DMS114 treated with DMSO at 0.1 percent for 48 hours (cell line): ENCODE results near the gene EFHD2.
A peak's percentile ranks its signal among the peaks of the same experiment; 100 is the strongest.
"Not testable (repeated sequence)": the region's sequence is repeated elsewhere in the genome, so short reads cannot be mapped to it uniquely, and the experiment has no call there.

Source experiments
- DNase-seq: peaks from one replicate; lab custom pipeline; 2025; ENCODE audit not compliant: unreplicated experiment; lab: John Stamatoyannopoulos, UW

The EFHD2 gene

GRCh38 chr1:15428815-15429435 lies 19.2 kb downstream of the EFHD2 start:
- DNase-seq, result no peak

DNA sequence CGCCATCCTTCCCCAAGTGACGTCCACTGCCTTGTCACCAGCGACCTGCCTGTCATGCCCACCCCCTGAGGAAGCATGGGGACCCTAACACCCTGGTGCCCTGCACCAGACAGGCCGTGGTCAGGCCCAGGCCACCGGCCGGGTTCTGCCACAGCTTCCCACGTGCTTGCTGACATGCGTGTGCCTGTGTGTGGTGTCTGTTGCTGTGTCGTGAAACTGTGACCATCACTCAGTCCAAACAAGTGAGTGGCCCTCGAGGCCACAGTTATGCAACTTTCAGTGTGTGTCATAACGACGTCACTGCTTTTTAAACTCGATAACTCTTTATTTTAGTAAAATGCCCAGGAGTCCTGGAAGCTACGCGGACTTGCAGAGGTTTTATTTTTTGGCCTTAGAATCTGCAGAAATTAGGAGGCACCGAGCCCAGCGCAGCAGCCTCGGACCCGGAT lies 20.0 kb downstream of the EFHD2 start:
- DNase-seq, result no peak

DNA sequence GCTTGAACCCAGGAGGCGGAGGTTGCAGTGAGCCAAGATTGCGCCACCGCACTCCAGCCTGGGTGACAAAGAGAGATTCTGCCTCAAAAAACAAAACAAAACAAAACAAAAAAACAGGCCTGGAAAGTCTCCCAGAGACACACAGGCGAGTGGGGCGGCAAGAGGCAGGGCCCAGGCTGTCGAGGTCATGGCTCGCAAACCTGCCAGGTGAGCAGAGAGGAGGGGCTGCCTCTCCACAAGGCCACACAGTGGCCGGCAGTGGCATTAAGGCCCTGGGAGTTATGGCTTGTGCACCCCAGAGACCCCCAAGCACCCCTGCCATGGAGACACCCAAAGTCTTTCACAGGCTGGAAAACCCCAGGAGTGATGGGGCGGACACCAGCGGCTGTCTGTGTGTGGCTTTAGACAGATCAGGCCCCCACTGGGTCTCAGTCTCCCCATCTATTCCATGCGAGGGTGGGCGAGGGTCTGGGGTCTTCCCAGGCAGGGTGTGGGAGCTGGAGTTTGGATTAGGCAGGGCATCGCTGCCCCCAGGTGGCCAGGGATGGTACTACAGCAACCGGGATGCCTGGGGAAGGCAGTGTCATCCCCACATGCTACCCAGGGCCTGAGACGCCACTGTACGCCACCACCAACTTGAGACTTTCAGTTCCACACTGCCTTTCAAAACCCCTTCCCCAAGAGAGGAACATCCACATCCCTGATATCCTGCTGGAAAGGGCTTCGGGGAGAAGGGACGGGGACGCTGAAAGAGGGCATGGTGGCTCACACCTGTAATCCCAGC lies 21.3 kb downstream of the EFHD2 start:
- peak; percentile 29 for DNase-seq

DNA sequence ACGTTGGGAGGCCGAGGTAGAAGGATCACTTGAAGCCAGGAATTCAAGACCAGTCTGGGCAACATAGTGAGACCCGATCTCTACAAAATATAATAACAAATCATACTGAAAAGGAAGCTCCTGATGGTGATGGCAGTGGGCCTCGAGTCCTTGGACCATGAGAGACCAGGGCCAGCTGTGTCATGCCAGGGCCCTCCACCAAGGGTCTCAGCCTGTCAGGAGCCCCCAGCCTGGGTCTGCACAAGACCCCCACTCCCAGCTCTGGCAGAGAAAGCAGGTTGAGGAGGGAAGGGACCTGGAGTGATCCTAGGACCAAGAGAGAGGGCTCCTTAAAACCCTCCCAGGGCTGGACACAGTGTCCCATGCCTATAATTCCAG lies 21.9 kb downstream of the EFHD2 start:
- DNase-seq, result no peak

GRCh38 chr1:15432324-15432723 lies 22.6 kb downstream of the EFHD2 start:
- no peak for DNase-seq

- DNase-seq, result no peak
These were observed 23.8 kb downstream of the EFHD2 start for GRCh38 chr1:15433471-15433870.

GRCh38 chr1:15434739-15435138 lies 25.1 kb downstream of the EFHD2 start:
- not testable (repeated sequence) for DNase-seq

DNA sequence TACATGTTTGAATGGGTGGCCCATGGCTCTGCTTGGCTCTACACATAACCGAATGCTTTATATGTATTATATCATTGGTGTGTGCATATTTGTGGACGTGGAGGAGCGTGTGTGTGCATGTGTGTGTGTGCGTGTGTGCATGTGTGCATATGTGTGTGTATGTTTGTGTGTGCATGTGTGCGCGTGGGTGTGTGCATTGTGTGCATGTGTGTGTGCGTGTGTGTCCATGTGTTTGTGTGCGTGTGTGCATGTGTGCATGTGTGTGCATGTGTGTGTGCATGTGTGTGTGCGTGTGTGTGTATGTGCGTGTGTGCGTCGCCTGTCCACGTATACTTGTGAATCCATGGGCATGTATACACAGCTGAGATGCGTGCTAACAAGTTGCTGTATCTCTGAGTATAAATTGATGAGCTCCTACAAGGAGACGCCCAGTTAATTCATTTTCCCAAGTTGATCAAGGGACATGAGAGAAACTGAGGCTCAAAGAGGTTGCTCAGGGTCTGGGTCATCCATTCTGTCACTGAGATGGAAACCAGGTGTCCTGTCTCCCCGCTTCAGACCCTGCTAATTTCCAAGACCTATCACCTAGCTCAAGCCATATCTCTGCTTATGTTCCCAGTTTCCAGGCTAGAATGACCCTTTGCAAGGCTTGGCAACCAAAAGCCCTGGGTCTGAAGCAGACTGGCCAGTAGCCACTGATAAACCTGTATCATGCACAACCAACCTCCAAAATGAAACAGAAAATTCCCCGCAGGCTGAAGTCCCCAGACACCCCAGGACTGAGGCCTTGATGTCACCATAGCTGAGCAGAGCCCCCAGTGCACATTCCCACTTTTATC lies 25.8 kb downstream of the EFHD2 start:
- no peak for DNase-seq

DNA sequence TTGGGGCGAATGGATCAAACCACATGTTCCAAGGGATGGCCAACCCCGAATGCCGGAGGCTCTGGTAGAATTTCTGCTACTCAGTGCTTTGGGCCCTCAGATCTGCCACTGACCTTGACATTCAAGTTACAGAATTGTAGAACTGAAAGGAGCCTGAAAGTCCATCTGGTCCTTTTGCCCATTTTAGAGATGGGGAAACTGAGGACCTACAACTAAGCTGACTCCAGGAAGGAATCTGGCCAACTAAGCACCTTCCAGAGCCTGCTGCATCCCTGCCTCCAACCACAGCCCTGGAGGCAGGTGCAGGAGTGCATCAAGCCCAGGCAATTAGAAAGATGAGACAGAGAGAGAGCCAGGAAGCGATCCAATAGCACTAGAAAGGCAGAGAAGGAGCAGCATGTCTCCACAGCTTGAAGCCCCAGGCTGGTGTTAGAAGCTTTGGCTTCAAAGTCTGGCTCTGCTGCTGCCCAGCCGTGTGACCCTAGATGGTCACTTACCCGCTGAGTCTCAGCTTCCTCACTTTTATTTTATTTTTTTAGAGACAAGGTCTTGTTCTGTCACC lies 27.3 kb downstream of the EFHD2 start:
- no peak for DNase-seq

DNA sequence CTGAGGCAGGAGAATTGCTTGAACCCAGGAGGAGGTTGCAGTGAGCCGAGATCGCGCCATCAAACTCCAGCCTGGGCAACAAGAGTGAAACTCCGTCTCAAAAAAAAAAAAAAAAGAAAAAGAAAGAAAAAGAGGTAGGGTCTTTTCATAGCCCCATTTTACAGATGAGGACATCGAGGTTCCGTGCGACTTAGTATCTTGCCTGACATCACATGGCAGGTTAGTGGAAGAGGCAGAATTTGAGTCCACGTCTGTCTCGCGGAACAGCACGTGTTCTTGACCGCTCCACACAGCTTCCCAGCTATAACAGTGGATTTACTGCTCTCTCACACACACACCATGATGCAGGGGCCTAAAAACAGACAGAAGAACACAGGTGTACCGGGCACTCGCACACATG lies 29.6 kb downstream of the EFHD2 start:
- DNase-seq, result no peak

GRCh38 chr1:15440357-15440756 lies 30.7 kb downstream of the EFHD2 start:
- no peak for DNase-seq

DNA sequence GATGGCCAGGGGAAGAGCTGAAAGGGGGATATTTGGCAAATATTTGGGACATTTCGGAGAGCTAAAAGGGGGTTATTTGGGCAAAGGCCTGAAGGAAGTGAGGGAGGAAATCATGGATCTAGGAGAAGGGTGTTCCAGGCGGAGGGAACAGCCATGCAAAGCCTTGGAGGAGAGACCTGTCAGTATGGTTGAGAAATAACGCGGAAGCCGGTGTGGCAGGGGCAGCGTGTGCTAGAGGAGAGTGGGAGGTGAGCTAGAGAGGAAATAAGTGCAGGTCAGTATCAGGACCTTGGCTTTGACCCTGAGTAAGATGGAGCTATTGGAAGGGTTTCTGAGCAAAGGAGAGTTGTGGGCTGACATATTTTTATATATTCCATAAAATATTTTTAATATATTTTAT lies 31.6 kb downstream of the EFHD2 start:
- no peak for DNase-seq

DNA sequence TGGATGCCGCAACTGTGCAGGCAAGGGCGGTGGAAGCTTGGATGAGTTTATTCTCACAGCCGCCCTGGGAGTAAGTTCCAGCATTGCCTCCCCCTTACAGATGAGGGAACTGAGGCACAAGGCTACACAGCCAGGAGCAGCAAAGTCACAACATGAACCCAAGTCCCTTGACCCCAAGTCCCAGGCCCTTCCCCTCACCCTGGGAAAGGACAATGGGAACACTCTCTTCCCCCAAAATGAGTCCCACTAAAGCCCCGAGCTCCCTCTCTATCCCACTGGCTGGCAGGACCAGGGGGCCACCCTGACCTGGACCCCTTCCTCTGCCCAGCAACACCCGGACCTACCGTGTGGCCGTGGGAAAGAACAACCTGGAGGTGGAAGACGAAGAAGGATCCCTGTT lies 32.4 kb downstream of the EFHD2 start:
- DNase-seq, result no peak

DNA sequence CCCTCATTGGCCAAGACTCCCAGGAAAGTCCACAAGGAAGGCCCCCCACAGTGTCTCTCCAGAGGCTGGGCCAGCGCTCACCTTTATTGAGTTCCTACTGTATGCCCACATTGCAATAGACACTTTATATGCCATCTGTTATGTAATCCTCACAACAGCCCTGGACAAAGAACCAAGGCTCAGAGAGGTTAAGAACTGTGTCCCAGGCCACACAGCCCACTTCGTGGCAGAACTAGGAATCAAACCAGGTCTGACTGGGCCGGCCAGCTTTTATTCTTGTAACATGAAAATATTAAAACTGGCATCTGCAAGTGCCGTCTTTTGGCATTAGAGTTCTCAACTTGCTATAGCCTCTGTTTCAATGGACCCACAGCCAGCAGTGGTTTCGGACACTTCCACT lies 33.1 kb downstream of the EFHD2 start:
- DNase-seq, result no peak

DNA sequence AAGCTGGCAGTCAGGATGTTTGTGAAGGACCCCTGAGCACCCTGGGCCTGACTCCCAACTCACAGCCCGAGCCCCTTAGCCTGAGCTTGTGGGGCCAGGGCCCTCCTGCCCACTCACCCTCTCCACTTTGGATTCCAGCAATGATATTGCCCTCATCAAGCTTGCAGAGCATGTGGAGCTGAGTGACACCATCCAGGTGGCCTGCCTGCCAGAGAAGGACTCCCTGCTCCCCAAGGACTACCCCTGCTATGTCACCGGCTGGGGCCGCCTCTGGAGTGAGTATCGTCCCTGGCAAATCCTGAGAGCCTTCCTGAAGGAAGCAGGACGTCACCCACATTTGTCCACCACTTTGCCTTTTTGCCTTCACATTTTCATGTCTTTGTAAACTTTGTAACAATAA lies 33.6 kb downstream of the EFHD2 start:
- DNase-seq, result no peak

GRCh38 chr1:15444468-15445389 lies 35.0 kb downstream of the EFHD2 start:
- no peak for DNase-seq

DNA sequence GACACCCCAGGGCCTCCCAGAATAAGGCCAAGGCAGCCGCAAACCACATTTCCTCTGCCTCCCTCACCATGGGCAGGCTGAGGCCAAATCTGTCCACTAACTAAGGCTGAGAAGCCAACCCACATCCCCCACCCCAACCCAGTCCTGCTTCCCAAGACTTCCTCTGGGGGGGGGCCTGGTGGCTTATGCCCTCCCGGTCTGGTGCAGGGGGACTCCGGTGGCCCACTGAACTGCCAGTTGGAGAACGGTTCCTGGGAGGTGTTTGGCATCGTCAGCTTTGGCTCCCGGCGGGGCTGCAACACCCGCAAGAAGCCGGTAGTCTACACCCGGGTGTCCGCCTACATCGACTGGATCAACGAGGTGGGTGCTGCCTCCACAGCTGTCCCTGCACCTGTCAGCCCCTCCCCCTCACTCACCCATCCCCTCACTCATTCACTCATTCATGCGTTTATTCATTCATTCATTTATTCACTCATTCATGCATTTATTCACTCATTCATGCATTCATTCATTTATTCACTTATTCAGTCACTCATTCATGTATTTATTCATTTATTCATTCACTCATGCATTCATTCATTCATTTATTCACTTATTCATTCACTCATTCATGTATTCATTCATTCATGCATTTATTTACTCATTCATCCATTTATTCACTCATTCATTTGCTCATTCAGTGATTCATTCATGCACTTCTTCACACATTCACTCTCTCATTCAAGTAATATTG lies 35.9 kb downstream of the EFHD2 start:
- DNase-seq, result no peak

DNA sequence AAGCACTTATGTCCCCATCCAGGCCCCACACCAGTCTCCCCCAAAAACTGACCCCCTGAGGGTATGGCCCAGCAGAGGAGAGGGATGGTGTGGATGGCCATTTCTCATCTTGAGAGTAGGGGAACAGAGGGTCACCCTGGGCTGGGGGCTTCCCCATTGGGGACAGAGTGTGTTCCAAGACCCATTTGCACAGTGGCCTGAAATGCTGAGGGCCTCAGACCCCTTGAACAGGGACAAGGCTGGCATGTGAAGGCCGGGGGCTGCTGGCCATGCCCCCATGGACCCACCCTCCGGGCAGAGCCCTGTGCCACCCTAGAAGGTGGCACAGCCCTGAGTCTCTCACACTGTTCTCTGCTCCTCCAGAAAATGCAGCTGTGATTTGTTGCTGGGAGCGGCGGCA lies 36.5 kb downstream of the EFHD2 start:
- no peak for DNase-seq

DNA sequence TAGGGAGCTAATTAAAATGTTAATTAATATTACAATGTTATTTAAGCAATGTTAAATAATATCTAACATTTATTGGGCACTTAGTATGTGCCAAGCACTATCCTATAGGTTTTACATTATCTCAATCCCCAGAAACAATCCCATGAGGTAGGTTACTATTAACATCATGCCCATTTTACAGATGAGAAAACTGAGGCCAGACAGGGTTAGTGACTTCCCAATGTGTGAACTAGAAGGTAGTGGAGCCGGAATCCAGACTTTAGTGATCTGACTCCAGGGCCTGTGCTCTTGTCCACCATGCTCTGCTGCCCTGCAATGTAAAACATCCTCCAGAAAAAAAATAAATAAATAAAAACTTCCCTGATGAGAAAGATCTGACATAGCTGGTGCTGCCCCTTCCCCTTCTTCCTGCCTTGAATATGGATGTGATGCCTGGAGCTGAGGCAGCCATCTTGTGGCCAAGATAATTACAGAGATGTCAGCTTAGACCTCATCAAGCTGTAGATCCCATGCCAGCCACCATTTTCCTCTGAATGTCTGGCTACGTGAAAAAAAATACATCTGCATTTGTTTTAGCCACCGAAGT lies 39.3 kb downstream of the EFHD2 start:
- no peak for DNase-seq
